Cerebellar cortex (tissue), 1 donor: Measurements from ENCODE around the gene PER1.
A peak's percentile ranks its signal among the peaks of the same experiment; 100 is the strongest.

Experiments
- DNase-seq: peaks from one replicate; pipeline ENCODE4 v3.0.0-alpha.2; 2015; ENCODE audit warnings: low spot score

PER1 gene

DNA sequence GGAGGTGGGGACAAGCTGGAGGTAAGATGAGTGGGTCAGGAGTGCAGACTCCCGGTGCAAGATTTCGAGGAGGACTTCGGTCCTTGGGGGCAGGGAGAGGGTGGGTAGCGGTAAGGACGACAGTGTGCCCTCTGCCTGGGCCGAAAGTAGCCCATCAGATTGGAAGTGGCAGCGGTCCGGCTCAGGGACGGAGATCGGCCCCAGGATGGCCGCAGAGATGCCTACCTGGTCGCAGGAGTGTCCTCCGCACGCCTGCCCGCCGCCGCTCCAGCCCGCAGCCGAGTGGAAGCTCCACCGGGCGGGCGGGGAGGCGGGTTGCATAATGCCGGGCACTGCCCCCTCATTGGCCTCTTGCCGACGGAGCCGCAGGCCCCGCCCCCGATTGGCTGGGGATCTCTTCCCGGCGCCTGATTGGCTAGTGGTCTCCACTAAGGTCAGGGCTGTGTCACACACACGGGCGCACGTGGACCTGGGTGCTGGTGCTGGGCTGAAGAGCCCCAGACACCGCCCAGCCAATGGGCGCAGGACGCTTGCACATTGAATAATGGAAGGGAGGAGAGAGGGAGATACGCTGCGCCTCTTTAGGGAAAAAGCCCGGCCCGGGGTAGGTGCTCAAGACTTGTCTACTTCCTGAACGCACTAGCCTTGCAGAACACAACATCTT, at the start of gene PER1:
PER1 (minus strand) TSS at position 293 of the 664 bp plus-strand sequence. CDS start 1,698 bp downstream, outside the sequence.
- peak; percentile 99 for DNase-seq

DNA sequence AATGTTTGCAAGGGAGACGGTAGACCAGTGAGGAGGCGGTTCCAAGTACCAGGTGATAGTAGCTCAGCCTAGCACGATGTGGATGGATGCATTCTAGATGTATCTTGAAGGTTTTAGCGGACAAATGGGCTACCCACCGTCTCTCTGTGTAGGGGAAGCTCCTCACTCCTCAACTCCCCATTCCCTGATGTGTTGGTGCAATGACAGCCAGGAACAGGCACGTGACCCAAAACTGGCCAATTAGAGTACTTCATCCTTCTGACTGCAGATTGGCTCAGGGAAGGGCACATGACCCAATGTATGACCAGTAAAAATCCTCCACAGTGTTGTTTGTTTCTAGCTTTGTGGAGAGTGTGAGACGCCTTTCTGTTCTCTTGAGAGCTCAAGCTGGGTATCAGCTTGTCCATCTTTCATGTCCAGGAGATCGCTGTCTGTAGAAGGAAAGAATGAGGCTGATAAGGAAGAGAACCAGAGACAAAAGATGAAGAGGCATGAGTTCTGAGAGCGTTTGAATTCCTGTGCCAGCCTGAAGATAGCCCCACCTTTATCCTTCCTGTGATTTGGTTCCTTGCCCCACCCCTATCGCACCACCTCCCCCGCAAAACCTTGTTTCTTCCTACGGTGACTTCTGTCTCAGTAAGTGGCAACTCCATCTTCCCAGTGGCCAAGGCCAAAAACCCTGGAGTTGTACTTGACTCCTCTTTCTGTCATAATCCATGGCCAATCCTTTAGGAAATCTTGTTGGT, 40.0 kb upstream of the PER1 start:
- peak; percentile 99 for DNase-seq

DNA sequence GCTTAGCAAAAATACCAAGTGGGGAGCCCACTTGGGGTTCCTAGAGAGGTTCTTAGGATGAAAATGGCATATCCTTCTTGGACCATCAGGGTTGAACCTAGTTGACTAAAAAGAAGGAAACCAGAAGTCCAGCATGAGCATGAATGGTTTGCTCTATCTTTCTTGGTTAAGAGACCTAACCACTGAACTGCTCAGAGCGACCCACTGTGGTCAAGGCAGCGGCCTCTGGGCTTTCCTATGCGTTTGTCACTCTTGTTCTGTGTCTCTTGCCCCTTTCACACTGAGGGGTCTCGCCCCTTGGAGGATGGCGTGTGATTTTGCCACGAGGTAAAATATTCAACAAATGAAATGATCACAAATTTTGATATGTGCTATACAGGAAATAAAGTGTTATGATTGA, 38.3 kb upstream of the PER1 start:
- no peak for DNase-seq

GRCh38 chr17:8189711-8190477, 37.7 kb upstream of the PER1 start, which contains the start of gene BORCS6:
BORCS6 (minus strand) TSS chr17:8190180; CDS start chr17:8190140, 40 bp downstream.
- DNase-seq, result peak; percentile 100

DNA sequence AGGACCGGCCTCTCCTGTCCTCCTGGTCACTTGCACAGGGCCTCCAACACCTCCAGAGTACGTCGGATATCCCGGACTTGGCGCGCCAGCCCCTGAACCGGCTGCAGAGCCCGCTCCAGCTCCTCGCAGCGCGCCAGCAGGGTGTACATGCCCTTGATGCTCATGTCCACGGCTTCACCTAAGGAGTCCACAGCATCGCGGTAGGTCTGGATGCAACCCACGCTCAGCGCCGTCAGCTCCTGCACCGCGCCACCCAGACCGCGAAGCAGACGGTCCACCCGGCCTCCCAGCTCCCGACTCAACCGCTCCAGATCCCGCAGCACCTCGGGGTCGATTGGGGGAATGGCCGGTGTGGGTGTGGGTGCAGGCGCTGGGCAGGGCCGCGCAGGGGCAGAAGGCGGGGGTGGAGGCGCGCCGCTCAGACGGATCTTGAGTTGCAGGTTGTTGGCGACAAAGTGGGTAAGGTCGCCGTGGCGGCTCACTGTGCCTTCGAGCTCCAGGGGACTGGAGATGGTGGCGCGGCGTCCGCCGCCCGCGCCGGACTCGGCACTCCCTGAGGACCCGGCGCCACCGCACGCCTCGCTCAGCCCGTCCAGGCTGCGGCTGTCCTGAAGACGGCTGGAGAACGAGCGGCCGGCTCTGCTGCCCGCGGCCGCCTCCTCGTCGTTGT, 37.0 kb upstream of the PER1 start:
- DNase-seq, result no peak

GRCh38 chr17:8188263-8188839, 36.1 kb upstream of the PER1 start:
- peak; percentile 40 for DNase-seq

DNA sequence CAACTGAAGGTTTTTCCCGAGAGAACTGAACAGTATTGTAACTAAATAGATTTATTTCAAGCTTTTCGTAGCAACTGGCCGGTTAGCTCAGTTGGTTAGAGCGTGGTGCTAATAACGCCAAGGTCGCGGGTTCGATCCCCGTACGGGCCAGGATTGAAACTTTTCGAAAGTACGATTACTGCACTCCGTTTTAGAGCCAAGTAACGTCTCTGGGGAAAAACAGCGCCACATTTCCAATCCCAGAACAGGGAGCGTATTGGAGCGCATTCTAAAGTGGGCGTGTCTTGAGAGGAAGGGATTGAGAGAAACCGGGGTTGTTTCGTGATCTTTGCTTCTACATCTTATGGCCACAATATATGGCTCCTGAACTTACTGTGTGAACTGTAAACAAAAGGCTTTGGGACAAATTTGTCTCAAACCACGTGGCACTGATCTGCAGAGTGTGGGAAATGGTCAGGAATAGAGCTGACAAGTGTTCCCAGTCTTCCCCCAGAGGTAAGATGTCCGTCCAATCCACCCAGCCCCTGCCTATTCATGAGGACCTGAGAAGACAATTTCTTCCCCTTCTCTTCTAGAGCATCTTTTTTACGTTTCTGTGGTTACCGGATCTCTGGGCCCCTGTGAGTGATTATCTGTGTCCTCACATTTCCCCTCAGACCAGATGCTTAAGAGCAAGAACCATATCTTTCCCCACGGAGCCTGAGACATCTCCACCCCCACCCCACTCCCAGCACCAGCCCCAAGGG, 35.5 kb upstream of the PER1 start:
- peak; percentile 98 for DNase-seq

DNA sequence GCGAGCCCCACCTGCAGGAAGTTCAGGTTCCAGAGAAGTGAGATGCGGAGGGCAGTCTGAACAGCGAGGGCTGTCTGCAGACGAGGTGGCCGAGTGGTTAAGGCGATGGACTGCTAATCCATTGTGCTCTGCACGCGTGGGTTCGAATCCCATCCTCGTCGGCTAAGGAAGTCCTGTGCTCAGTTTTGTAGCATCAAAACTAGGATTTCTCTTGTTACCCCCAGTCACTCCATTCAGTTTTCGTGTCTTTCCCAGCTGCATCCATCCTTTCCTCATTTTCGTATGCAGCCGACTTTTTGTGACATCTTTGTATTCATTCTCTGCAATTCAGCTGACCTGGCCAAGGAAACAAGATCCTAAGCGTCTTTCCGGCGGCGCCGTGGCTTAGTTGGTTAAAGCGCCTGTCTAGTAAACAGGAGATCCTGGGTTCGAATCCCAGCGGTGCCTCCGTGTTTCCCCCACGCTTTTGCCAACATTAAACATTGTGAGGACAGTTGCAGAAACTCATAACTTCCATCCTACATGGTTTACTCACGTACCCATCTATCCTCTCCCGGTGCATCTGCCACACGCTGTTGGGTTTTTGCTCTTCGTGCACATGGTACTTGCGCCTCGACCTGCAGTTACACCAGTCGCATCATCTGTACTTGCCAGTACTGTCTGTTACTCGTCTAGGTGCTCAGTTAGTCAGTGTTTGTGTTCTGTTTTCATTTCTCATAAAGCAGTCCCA, 34.7 kb upstream of the PER1 start:
- DNase-seq, result peak; percentile 98

DNA sequence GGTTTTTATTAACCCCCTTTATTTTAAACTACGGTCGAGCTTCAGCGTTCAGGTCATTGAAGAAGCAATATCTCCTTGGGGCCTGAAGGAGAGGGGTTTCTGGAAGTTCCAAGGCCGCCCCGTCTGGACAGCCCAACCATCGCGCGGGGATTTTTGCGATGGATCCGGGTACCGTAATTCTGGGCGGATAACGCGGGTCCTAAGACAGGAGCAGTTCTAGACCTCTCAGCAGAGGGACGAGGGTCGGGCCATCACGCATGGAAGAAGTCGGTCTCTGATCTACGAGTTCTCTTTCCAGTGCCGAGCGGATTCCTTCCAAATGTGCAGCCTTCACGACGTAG, 34.2 kb upstream of the PER1 start:
- DNase-seq, result no peak

GRCh38 chr17:8185582-8186445, 33.6 kb upstream of the PER1 start:
- DNase-seq, result peak; percentile 85

DNA sequence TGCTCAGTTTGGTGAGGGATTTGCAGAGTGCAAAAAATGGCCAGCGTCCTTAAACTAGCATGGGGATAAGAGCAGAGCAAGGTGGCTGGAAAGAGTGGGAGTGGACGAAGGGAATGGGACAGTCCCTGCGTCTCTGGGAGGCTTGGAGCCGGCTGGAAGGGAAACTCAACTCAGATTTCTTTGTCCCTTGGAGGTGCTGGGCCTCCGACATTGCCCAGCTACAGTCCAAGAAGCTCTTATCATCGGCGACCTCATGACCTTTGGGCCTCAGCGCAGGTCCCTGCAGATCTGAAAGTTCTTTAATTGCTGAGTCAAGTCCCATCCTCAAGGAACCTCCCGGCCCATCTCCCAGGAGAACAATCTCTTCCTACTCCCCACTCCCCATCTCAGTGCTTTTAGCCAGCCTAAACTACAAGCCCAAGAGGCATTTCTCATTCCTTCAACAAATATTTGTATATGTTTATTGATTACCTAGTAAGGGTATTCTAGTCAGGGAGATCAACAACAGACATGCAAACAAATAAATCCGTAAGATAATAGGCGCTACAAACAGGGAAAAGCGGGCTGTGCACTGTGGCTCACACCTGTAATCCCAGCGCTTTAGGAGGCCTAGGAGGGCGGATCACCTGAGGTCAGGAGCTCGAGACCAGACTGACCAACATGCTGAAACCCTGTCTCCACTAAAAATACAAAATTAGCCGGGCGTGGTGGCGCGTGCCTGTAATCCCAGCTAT, 25.0 kb upstream of the PER1 start:
- no peak for DNase-seq

GRCh38 chr17:8176197-8176940, 24.2 kb upstream of the PER1 start, which contains the start of gene TMEM107:
TMEM107 (minus strand) TSS chr17:8176380; CDS start chr17:8176286, 94 bp downstream.
- DNase-seq, result peak; percentile 91

GRCh38 chr17:8175795-8176196, 23.6 kb upstream of the PER1 start:
- no peak for DNase-seq

- no peak for DNase-seq
These were observed 21.7 kb upstream of the PER1 start for GRCh38 chr17:8173871-8174322.

GRCh38 chr17:8173056-8173870, 21.1 kb upstream of the PER1 start:
- peak; percentile 99 for DNase-seq

DNA sequence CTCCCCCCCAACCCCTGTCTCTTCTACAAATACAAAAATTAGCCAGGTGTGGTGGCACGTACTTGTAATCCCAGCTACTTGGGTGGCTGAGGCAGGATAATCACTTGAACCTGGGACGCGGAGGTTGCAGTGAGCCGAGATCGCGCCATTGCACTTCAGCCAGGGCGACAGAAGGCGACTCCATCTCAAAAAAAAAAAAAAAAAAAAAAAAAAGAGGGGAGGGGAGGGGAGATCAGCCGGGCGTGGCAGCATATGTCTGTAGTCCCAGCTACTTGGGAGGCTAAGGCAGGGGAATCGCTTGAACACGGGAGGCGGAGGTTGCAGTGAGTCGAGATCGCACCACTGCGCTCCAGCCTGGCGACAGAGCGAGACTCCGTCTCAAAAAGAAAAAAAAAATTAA, 18.0 kb upstream of the PER1 start:
- peak; percentile 44 for DNase-seq

GRCh38 chr17:8167526-8167925, 15.3 kb upstream of the PER1 start:
- no peak for DNase-seq
